ENCODE data around the gene RASA4B. TPM values are rescaled to one million over a fixed set of nuclear protein-coding genes. Genes with fewer than 3 reads are reported as not detected.
"Not testable (repeated sequence)": the region's sequence is repeated elsewhere in the genome, so short reads cannot be mapped to it uniquely, and the experiment has no call there.

Gene RASA4B
- total and polyA plus RNA-seq, 2 of the 4 experiments (the other 2 are of a cell fraction): 1.8 to 7.7 TPM

DNA sequence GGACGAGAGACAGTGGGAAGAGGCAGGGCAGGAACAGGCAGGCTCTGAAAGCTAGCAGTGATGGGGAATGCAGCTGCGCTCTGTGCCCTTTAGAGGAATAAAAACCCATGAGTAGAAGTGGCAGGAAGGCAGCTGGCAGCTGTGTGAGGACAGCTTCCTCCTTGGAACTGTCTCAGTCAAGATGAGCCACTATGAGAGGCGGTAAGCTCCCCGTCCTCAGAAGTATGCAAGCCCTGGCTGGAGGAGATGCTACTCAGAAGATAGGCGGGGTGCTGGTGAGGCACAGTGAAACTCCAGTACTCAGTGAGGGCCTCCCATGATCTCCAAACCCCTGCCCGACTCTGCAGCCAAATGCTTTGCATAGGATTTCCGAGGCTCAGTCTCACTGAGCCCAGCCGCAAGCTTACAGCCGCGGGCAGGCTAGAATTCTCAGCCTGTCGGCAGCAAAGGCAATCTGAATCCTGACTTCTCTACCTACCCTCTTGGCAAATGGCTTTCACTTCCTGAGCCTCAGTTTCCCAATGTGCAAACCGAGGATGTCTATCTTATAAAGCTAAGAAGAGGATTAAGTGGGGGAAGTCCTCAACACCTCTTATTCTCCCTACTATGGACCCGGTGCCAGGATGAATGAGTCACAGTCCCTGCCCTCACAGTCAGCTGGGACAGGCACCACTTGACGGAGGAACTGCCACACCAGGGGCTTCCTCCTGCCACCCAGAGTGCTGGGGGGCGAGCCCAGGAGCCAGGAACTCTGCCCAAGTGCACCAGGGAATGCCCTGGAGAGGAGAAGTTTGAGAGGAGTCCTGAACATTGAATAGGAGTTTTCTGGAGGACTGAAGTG is 2.5 kb downstream of the RASA4B start:
- H3K56ac ChIP-seq (ENCODE audit: extremely low read depth, insufficient read depth, low read length); H3K36me3 ChIP-seq (ENCODE audit: control insufficient read depth, insufficient read depth, low read length); in situ Hi-C loops (cut with MboI; ENCODE audit: low sequenced_read_pairs); H2BK15ac ChIP-seq (ENCODE audit: low read depth, low read length); H4K91ac ChIP-seq (ENCODE audit: insufficient read depth, low read depth, low read length); H2BK120ac ChIP-seq (ENCODE audit: low read depth, low read length); H3K4me1 ChIP-seq (ENCODE audit: control insufficient read depth, insufficient read depth, low read length); H2BK20ac ChIP-seq (ENCODE audit: low read depth, low read length); H3K79me1 ChIP-seq (ENCODE audit: low read depth in 1 of 2, low read length in 2 of 2); H2AFZ ChIP-seq (replicated peaks; ENCODE audit: low read length, poor library complexity); H3K14ac ChIP-seq (replicated peaks; ENCODE audit: low read depth, low read length); H3K27me3 ChIP-seq (ENCODE audit: control insufficient read depth, insufficient read depth, low read length); H3K18ac ChIP-seq (ENCODE audit: low read depth, low read length); H2AK5ac ChIP-seq (ENCODE audit: low read depth, low read length); H3K4me3 ChIP-seq (ENCODE audit: insufficient read depth, low read depth, low read length); H2BK5ac ChIP-seq (ENCODE audit: low read depth, low read length, poor library complexity, severe bottlenecking); intact Hi-C loops (cut with micrococcal nuclease); BruUV-seq (replicated peaks); CTCF ChIA-PET; DNase-seq; H4K5ac ChIP-seq (ENCODE audit: low read depth, low read length); POLR2A ChIA-PET (ENCODE audit: unreplicated experiment); H3K9me3 ChIP-seq (ENCODE audit: control insufficient read depth, insufficient read depth, low read length); H3K27ac ChIP-seq (ENCODE audit: insufficient read depth, low read length); H2AK9ac ChIP-seq (replicated peaks; ENCODE audit: low read depth, low read length, poor library complexity); H3K23ac ChIP-seq (ENCODE audit: low read depth, low read length); H3K4ac ChIP-seq (ENCODE audit: low read depth, low read length); H4K20me1 ChIP-seq (ENCODE audit: insufficient read depth, low read length); H3K4me2 ChIP-seq (ENCODE audit: low read depth, low read length); H4K8ac ChIP-seq (ENCODE audit: low read depth in 2 of 2, low read length in 2 of 2); H3K9ac ChIP-seq (ENCODE audit: low read depth, low read length); ATAC-seq (ENCODE audit: low read depth); H3K9me1 ChIP-seq (ENCODE audit: insufficient read depth, low read length); dilution Hi-C loops (cut with HindIII; ENCODE audit: low sequenced_read_pairs, unreplicated experiment): not testable (repeated sequence)
- no CpG with 5 or more reads among the region's 15 CpGs for WGBS, 2 experiments (ENCODE audit: extremely low coverage in 2 of 2, insufficient read length in 1 of 2)
